Stimulated activated memory B cell treated with anti-CD40 and anti-IgM and Interleukin-4, amounts not matched to agents 10 μg/mL and 1 μg/mL and 100 μg/mL, for 72 hours (primary cell): ENCODE results near the gene SLC15A4.
"Not testable (repeated sequence)": the region's sequence is repeated elsewhere in the genome, so short reads cannot be mapped to it uniquely, and the experiment has no call there.

ENCODE experiments used
- ATAC-seq: fragments of 150-1000 bp; cut with Tn5 transposase; 2 replicates; pipeline ENCODE4 v1.10.0; 2021
- H3K27ac Mint-ChIP-seq: one replicate; pipeline ENCODE4 v1.8.0; 2022; ENCODE audit warnings: mild to moderate bottlenecking, mixed read lengths
- H3K27me3 Mint-ChIP-seq: one replicate; pipeline ENCODE4 v1.8.0; 2022; ENCODE audit warnings: mixed read lengths
- H3K36me3 Mint-ChIP-seq: one replicate; pipeline ENCODE4 v1.8.0; 2022; ENCODE audit warnings: mixed read lengths
- H3K4me1 Mint-ChIP-seq: one replicate; pipeline ENCODE4 v1.8.0; 2022; ENCODE audit warnings: mixed read lengths
- H3K4me3 Mint-ChIP-seq: one replicate; pipeline ENCODE4 v1.8.0; 2022; ENCODE audit warnings: mild to moderate bottlenecking, moderate library complexity, mixed read lengths
- H3K9me3 Mint-ChIP-seq: one replicate; pipeline ENCODE4 v1.8.0; 2022; ENCODE audit warnings: mixed read lengths

The SLC15A4 gene

DNA sequence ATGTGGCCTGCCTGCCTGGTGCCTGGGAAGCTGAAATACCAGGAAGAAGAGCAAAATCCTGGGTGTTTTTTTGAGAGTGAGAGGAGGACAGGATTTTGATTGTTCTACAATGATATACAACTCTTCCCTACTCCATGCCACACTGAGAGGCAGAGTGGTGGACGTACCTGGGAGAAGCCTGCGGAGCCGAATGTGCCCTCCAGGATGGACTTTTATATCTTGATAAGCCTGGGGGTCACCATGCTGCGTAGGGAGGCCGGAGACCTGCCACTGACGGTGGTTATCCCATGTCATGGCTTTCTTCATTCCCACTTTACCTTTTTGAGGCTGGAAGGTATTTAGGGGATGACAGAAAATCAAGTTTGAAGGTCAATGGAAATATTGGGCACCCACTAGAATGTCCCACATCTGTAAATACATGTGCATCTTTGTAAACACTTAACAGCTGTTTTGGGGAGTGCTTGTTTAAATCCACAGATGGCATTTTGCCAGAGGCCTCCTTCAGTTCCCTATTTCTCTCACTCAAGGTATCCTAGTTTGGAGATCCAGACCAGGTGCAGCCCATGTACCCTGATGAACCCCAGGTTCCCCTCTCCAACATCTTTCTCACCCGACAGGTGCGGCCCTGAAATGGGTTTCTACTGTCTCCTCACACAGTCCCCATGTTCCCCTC is 28.4 kb upstream of the SLC15A4 start:
- H3K9me3 Mint-ChIP-seq = no peaks in the 10 kb centered on the region
- H3K27me3 Mint-ChIP-seq = peaks cover 17% of the 10 kb centered on the region

GRCh38 chr12:128851429-128851828 is 27.7 kb upstream of the SLC15A4 start:
- Mint-ChIP-seq H3K27me3 (peaks cover 13% of the 10 kb centered on the region), H3K4me1 (peaks cover 15% of the 10 kb centered on the region)
- H3K27ac Mint-ChIP-seq, H3K4me3 Mint-ChIP-seq, ATAC-seq, H3K36me3 Mint-ChIP-seq, H3K9me3 Mint-ChIP-seq: not testable (repeated sequence)

More for the DNA sequence above, 28.4 kb upstream of the SLC15A4 start:
- peaks cover 18% of the 10 kb centered on the region for H3K4me1 Mint-ChIP-seq
- H3K36me3 Mint-ChIP-seq = peaks cover 6% of the 10 kb centered on the region
- H3K4me3 Mint-ChIP-seq = no peak overlapping the region
- no peak for ATAC-seq
- no peak overlapping the region for H3K27ac Mint-ChIP-seq

GRCh38 chr12:128850400-128850799 is 26.6 kb upstream of the SLC15A4 start:
- ATAC-seq = no peak
- Mint-ChIP-seq H3K9me3 (no peaks in the 10 kb centered on the region), H3K27ac (no peak overlapping the region), H3K36me3 (no peaks in the 10 kb centered on the region), H3K4me3 (no peak overlapping the region), H3K4me1 (peaks cover 11% of the 10 kb centered on the region), H3K27me3 (peaks cover 5% of the 10 kb centered on the region)

DNA sequence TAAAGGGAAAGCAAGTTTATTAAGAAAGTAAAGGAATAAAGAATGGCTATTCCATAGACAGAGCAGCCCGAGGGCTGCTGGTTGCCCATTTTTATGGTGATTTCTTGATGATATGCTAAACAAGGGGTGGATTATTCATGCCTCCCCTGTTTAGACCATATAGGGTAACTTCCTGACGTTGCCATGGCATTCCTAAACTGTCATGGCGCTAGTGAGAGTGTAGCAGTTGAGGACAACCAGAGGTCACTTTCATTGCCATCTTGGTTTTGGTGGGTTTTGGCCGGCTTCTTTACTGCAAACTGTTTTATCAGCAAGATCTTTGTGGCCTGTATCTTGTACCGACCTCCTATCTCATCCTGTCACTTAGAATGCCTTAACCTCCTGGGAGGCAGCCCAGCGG is 26.0 kb upstream of the SLC15A4 start:
- peaks cover 10% of the 10 kb centered on the region for H3K4me1 Mint-ChIP-seq
- ATAC-seq, H3K27me3 Mint-ChIP-seq, H3K27ac Mint-ChIP-seq, H3K4me3 Mint-ChIP-seq, H3K36me3 Mint-ChIP-seq, H3K9me3 Mint-ChIP-seq: not testable (repeated sequence)

GRCh38 chr12:128848371-128848770 is 24.6 kb upstream of the SLC15A4 start:
- Mint-ChIP-seq H3K9me3 (no peaks in the 10 kb centered on the region), H3K27ac (no peak overlapping the region)
- no peak for ATAC-seq

GRCh38 chr12:128846671-128847070 is 22.9 kb upstream of the SLC15A4 start:
- not testable (repeated sequence) for H3K9me3 Mint-ChIP-seq, H3K27ac Mint-ChIP-seq, H3K27me3 Mint-ChIP-seq, H3K4me3 Mint-ChIP-seq, H3K36me3 Mint-ChIP-seq, H3K4me1 Mint-ChIP-seq, ATAC-seq

More at GRCh38 chr12:128848371-128848770, 24.6 kb upstream of the SLC15A4 start:
- H3K36me3 Mint-ChIP-seq = no peaks in the 10 kb centered on the region
- no peaks in the 10 kb centered on the region for H3K27me3 Mint-ChIP-seq
- H3K4me3 Mint-ChIP-seq = no peak overlapping the region
- no peaks in the 10 kb centered on the region for H3K4me1 Mint-ChIP-seq

DNA sequence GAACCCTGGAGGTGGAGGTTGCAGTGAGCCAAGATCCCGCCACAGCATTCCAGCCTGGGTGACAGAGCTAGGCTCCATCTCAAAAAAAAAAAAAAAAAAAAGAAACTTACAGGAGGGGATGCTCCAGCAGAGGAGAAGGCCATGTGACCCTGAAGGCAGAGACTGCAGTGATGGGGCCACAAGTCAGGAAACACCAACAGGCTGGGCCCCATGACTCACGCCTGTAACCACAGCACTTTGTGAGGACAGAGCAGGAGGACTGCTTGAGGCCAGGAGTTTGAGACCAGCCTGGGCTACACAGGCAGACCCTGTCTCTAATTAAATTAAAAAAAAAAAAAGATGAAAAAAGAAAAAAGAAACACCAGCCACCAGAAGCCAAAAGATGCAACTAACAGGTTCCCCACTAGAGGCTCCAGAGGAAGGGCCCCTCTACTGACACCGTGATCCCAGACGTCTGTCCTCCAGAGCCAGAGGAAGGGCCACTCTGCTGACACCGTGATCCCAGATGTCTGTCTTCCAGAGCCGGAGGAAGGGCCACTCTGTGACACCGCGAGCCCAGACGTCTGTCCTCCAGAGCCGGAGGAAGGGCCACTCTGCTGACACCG is 20.4 kb upstream of the SLC15A4 start:
- Mint-ChIP-seq H3K36me3 (no peaks in the 10 kb centered on the region), H3K9me3 (no peaks in the 10 kb centered on the region), H3K4me3 (no peak overlapping the region), H3K4me1 (peaks cover 15% of the 10 kb centered on the region), H3K27ac (no peak overlapping the region), H3K27me3 (no peaks in the 10 kb centered on the region)
- no peak for ATAC-seq

GRCh38 chr12:128843538-128843937 is 19.8 kb upstream of the SLC15A4 start:
- Mint-ChIP-seq H3K27me3 (no peaks in the 10 kb centered on the region), H3K4me1 (peaks cover 21% of the 10 kb centered on the region), H3K4me3 (no peak overlapping the region), H3K9me3 (no peaks in the 10 kb centered on the region), H3K36me3 (no peaks in the 10 kb centered on the region), H3K27ac (peak overlapping the region; percentile 48)
- ATAC-seq = no peak

DNA sequence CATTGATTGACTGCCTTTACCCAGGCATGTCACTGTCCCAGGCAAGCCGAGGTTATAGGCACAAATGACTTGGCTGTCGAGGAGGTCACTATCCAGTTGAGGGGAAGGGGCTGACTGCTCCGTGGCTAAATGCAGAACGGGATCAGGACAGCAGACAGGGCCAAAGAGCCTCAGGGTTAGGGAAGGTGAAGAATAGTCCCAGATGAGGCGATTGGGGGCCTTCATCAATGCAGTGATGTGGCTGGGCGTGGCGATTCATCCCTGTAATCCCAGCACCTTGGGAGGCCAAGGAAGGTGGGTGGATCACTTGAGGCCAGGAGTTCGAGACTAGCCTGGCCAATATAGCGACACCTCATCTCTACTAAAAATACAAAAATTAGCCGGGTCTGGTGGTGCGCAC is 18.8 kb upstream of the SLC15A4 start:
- no peaks in the 10 kb centered on the region for H3K27me3 Mint-ChIP-seq
- H3K27ac Mint-ChIP-seq = no peak overlapping the region
- H3K4me3 Mint-ChIP-seq = no peak overlapping the region
- H3K36me3 Mint-ChIP-seq = no peaks in the 10 kb centered on the region
- no peak for ATAC-seq
- H3K9me3 Mint-ChIP-seq = no peaks in the 10 kb centered on the region
- H3K4me1 Mint-ChIP-seq = peaks cover 21% of the 10 kb centered on the region

DNA sequence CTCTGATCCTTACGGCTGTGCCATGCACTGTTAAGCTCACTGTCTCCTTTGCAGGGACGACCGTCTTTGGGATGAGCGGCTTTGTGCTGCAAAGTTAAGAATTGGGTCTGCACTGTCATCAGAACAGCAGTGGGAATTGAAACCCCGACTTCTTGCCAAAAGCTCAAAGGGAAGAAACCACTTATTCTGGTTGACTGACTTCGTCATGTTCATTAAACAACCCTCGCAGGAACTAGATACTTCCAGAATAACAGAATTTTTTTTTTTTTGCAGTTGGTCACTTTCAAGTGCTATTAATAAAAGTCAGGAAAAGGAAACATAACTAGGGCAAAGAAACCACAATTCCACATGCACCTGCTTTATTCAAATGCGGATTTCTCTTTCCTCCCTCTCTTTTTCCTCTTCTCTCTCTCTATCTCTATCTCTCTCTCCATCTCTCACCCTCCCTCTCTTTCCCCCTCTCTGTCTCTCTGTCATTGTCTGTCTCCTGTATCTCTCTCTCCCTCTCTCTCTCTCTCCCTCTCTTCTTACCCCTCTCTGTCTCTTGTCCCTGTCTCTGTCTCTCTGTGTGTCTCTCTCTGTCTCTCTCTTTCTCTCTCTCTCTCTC is 17.2 kb upstream of the SLC15A4 start:
- Mint-ChIP-seq H3K9me3 (no peaks in the 10 kb centered on the region), H3K36me3 (no peaks in the 10 kb centered on the region)
- ATAC-seq = peak; percentile 82

GRCh38 chr12:128839885-128840284 is 16.1 kb upstream of the SLC15A4 start:
- H3K9me3 Mint-ChIP-seq, H3K36me3 Mint-ChIP-seq, H3K4me3 Mint-ChIP-seq, H3K27me3 Mint-ChIP-seq, ATAC-seq, H3K27ac Mint-ChIP-seq: not testable (repeated sequence)
- peaks cover 21% of the 10 kb centered on the region for H3K4me1 Mint-ChIP-seq

More for the DNA sequence above, 17.2 kb upstream of the SLC15A4 start:
- peaks cover 21% of the 10 kb centered on the region for H3K4me1 Mint-ChIP-seq
- peak overlapping the region; percentile 15 for H3K4me3 Mint-ChIP-seq
- no peaks in the 10 kb centered on the region for H3K27me3 Mint-ChIP-seq
- peak overlapping the region; percentile 71 for H3K27ac Mint-ChIP-seq

DNA sequence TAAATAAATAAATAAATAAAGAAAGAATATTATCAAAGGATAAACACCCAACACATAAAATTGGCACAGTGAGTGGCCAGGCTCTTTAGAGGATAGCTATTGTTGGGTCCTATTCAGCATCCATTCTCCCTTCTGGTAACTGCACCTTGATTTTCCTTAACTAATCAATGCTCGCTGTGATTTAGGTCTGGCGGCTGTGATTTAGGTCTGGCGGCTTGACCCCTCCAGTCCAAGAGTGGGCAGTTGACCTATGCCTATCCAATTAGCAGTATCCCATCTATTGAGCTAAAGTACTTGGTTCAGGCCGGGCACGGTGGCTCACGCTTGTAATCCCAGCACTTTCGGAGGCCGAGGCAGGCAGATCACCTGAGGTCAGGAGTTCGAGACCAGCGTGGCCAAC is 9.7 kb upstream of the SLC15A4 start:
- Mint-ChIP-seq H3K27ac (no peak overlapping the region), H3K36me3 (no peaks in the 10 kb centered on the region), H3K4me3 (no peak overlapping the region), H3K27me3 (no peaks in the 10 kb centered on the region), H3K9me3 (no peaks in the 10 kb centered on the region), H3K4me1 (peaks cover 25% of the 10 kb centered on the region)
- ATAC-seq = no peak

GRCh38 chr12:128830505-128830893 is 6.7 kb upstream of the SLC15A4 start:
- no peaks in the 10 kb centered on the region for H3K9me3 Mint-ChIP-seq
- peak overlapping the region; percentile 51 for H3K4me3 Mint-ChIP-seq
- ATAC-seq = peak; percentile 77
- no peaks in the 10 kb centered on the region for H3K27me3 Mint-ChIP-seq
- H3K36me3 Mint-ChIP-seq = no peaks in the 10 kb centered on the region
- H3K27ac Mint-ChIP-seq = peak overlapping the region; percentile 89
- H3K4me1 Mint-ChIP-seq = peaks cover 26% of the 10 kb centered on the region

DNA sequence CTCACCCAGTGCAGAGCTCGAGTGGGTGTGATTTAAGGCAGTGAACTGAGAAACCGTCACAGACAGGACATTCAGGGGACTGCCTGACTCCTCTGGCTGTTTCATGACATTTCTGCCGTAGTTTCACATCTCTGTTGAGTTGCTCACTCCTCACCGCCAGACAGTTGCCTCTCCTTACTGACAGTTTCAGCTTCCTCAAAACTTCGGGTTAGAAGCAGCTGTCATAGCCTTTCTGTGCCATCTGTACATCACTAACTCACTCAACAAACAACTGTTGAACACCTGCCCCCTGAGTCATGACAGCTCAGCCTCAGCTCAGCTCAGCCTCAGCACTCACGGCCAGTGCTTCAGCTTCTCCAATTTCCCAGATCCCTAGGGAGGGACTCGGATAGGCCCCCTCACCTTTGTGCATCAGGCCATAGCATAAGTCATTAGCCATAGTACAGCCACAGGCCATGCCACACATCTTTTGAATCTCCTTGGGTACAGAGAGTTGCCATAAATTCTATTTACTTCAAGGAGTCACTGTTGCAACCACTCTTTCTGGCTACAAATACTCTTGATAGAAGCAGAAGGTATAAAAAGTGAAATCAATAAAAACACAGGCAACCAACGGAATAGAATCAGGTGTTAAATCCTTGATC is 6.2 kb upstream of the SLC15A4 start:
- Mint-ChIP-seq H3K9me3 (no peaks in the 10 kb centered on the region), H3K27me3 (no peaks in the 10 kb centered on the region), H3K27ac (peak overlapping the region; percentile 89)

GRCh38 chr12:128827724-128828123 is 4.0 kb upstream of the SLC15A4 start:
- no peak for ATAC-seq

More for the DNA sequence above, 6.2 kb upstream of the SLC15A4 start:
- peak overlapping the region; percentile 51 for H3K4me3 Mint-ChIP-seq
- peak; percentile 94 for ATAC-seq
- peaks cover 29% of the 10 kb centered on the region for H3K4me1 Mint-ChIP-seq
- no peaks in the 10 kb centered on the region for H3K36me3 Mint-ChIP-seq

More at GRCh38 chr12:128827724-128828123, 4.0 kb upstream of the SLC15A4 start:
- Mint-ChIP-seq H3K27ac (no peak overlapping the region), H3K4me3 (no peak overlapping the region), H3K27me3 (no peaks in the 10 kb centered on the region), H3K4me1 (peaks cover 34% of the 10 kb centered on the region), H3K36me3 (no peaks in the 10 kb centered on the region), H3K9me3 (no peaks in the 10 kb centered on the region)
